ENCODE results near the gene KCNH2. TPM values are rescaled to one million over a fixed set of nuclear protein-coding genes. Genes with fewer than 3 reads are reported as not detected.

The KCNH2 gene
- total and polyA plus RNA-seq, 2 of the 13 experiments (the other 11 are each of a cell fraction or from before 2014, with no cell fraction given) = 0.09 to 0.11 TPM

DNA sequence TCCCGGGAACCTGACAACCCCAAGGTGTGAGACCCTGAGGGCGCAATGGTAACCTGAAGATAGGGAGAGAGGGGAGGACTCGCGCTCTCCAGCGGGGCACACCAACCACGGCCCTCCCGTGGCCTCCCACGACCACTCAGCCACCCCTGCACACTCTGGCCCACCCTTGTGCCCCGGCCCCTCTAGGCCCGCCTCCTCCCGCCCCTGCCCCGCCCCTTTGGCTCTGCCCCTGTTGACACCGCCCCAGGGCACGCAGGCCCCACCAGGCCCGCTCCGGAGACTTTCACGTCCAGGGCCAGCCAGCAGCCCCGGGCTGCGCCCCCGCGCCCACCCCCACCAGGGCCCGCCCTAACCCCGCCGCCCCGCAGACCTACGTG lies 35.2 kb upstream of the KCNH2 start:
- H3K27me3 ChIP-seq (ENCODE audit: control insufficient read depth in 1 of 2, insufficient read depth in 2 of 2, low read length in 2 of 2) = peaks cover under 1 to 6% of the 10 kb centered on the region in 2 experiments; a peak in 2 of 5 replicates
- H4K20me1 ChIP-seq (ENCODE audit: insufficient read depth, low read length) = no peaks in the 10 kb centered on the region
- H3K4me3 ChIP-seq (replicated peaks in 1 of 3; ENCODE audit: insufficient read depth in 1 of 3, low read depth in 2 of 3, low read length in 3 of 3) = 0 out of 6 replicates have a peak overlapping the region, but pooled peaks of 1 of the 3 experiments have one; percentile 62
- no peaks in the 10 kb centered on the region for H3K79me2 ChIP-seq (ENCODE audit: insufficient read depth, low read length)
- H3K9ac ChIP-seq (ENCODE audit: insufficient read depth, low read depth, low read length) = no peak overlapping the region
- no peaks in the 10 kb centered on the region; a peak in 1 of 5 replicates for H3K36me3 ChIP-seq (replicated peaks in 1 of 2; ENCODE audit: control insufficient read depth in 1 of 2, insufficient read depth in 2 of 2, low read length in 2 of 2)
- TF ChIP-seq ZNF496 (CRISPR knock-in tag; IDR thresholded peaks at IDR 0.05; ENCODE audit: insufficient replicate concordance) (no peak), ATM (IDR thresholded peaks at IDR 0.05; ENCODE audit: borderline replicate concordance) (no peak), GRHL1 (CRISPR knock-in tag; conservative IDR thresholded peaks at IDR 0.05) (no peak), ZNF296 (CRISPR knock-in tag; conservative IDR thresholded peaks at IDR 0.05) (no peak), EEA1 (CRISPR knock-in tag; IDR thresholded peaks at IDR 0.05; ENCODE audit: borderline replicate concordance) (no peak), POLR2AphosphoS5 (IDR thresholded peaks at IDR 0.05; ENCODE audit: low read depth, low read length) (no peak), ZNF709 (CRISPR knock-in tag; IDR thresholded peaks at IDR 0.05) (no peak)
- TF ChIP-seq, protein P1, sequence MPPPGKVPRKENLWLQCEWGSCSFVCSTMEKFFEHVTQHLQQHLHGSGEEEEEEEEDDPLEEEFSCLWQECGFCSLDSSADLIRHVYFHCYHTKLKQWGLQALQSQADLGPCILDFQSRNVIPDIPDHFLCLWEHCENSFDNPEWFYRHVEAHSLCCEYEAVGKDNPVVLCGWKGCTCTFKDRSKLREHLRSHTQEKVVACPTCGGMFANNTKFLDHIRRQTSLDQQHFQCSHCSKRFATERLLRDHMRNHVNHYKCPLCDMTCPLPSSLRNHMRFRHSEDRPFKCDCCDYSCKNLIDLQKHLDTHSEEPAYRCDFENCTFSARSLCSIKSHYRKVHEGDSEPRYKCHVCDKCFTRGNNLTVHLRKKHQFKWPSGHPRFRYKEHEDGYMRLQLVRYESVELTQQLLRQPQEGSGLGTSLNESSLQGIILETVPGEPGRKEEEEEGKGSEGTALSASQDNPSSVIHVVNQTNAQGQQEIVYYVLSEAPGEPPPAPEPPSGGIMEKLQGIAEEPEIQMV (CRISPR knock-in tag; IDR thresholded peaks at IDR 0.05; ENCODE audit: low read depth) = no peak
- TF ChIP-seq, protein P2, sequence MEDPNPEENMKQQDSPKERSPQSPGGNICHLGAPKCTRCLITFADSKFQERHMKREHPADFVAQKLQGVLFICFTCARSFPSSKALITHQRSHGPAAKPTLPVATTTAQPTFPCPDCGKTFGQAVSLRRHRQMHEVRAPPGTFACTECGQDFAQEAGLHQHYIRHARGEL (CRISPR knock-in tag; IDR thresholded peaks at IDR 0.05) = no peak
- no TSS peak for BruUV-seq (replicated peaks)
- POLR2A ChIA-PET = interaction anchor here (1.0 to 1.5 kb wide), 3 partner anchors 49 to 72 kb away, joined by 4 to 8 read pairs (median 5); partner anchors contain the start of genes AGAP3 and FASTK
- no peak overlapping the region for H3K27ac ChIP-seq (ENCODE audit: extremely low read length, insufficient read depth, low read length)
- in situ Hi-C loops (cut with HindIII; ENCODE audit: extremely low pct_ligation_motif_present, low pct_unique_long_range_greater_than_20kb) (no loop called here), intact Hi-C loops (cut with micrococcal nuclease; ENCODE audit: unreplicated experiment) (no loop called here)
- WGBS (ENCODE audit: low lambda C conversion rate) = 91% methylated on average over 25 of the region's 26 CpGs
- FAIRE-seq (no peak), ATAC-seq (no peak), DNase-seq (ENCODE audit: low spot score) (no peak)
- no peak overlapping the region for H2AFZ ChIP-seq (ENCODE audit: low read length)
- H3K4me1 ChIP-seq (ENCODE audit: insufficient read depth, low read length) = peaks cover 69% of the 10 kb centered on the region
- CTCF ChIA-PET (ENCODE audit: low intra/inter-chr PET ratio, low total read pairs) = no interaction called here
- H3K4me2 ChIP-seq (ENCODE audit: low read depth, low read length) = peak overlapping the region; percentile 85
- no peaks in the 10 kb centered on the region for H3K9me3 ChIP-seq (ENCODE audit: low read length)

Data from HepG2 (cell line).